SK-N-DZ (cell line): ENCODE data around the gene RMRP. TPM values are rescaled to one million over a fixed set of nuclear protein-coding genes. Genes with fewer than 3 reads are reported as not detected.

Source experiments
- DNase-seq: peaks from one replicate; pipeline ENCODE4 v3.0.0-alpha.2; 2015; ENCODE audit warnings: low spot score
- polyA plus RNA-seq, 2 experiments: library from polyadenylated mRNA; depleted of rRNA; stranded (reverse); fragments of >200 nt; gene quantifications; 2 replicates each; pipeline ENCODE4 v1.2.3, GENCODE V29; 2014

RMRP gene
- not detected in 2 replicates for polyA plus RNA-seq (2014; cell fraction: cytosol; rRNA removed)
- polyA plus RNA-seq (2014; cell fraction: nucleus; rRNA removed) = not detected in 2 replicates

DNA sequence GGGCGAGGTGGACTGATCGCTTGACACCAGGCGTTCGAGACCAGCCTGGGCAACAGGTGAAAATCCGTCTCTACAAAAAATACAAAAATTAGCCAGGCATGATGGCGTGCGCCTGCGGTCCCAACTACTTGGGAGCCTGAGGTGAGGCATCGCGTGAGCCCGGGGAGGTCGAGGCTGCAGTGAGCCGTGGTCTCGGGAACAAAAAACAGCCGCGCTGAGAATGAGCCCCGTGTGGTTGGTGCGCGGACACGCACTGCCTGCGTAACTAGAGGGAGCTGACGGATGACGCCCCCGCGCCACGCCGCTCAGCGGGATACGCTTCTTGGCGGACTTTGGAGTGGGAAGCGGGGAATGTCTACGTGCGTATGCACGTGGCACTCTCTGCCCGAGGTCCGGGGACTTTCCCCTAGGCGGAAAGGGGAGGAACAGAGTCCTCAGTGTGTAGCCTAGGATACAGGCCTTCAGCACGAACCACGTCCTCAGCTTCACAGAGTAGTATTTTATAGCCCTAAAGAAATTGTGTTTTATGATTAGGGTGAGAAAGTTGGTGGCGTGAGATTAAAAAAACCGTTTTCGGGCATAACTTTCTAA, at the start of gene RMRP:
RMRP (minus strand) TSS at position 474 of the 591 bp plus-strand sequence.
- peak; percentile 100 for DNase-seq

DNA sequence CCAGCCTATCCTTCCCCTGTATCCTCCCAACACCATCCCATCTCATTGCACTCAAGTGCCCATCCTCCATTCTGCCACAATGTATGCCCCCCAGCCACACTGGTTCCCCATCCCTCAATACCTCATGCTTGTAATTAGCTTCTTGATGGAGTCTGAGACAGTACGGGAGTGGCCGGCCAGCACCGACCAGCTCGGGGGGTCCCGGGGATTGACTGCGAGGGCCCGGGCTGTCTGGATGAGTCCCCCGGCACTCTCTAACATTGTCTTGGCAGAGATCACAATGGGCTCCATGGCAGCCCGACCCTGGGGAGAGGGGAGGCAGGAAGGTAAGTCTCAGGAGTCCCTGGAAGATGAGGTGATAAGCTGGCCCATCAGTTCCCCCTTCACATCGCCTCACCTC, 49.1 kb upstream of the RMRP start:
- no peak for DNase-seq

DNA sequence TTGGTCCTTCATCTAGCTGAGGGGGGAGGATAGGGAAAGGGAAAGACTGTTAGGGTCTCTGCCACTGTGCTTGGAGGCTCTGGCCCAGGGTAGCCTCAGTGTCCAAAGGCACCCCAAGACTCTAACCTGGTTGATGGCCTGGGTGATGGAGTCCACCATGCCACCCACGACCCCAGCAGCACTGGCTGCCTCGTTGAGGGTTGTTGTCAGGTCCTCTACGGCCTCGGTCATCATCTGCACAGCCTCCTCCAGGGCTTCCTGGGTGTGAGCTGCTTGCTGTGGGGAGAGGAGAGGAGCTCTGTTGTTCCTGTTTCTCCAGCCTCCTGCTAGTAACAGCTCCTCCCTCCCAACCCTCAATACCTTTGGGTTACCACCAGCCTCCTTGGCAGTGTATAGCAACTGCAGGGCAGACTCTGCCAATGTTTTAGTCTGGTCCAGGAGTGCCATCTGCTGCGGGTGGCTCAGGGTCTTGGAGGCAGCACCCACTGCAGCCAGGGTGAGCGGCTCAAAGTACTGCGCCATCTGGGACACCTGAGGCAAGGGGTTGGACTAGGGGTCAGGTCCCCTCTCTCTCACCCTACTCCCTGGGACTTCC, 48.1 kb upstream of the RMRP start:
- no peak for DNase-seq

DNA sequence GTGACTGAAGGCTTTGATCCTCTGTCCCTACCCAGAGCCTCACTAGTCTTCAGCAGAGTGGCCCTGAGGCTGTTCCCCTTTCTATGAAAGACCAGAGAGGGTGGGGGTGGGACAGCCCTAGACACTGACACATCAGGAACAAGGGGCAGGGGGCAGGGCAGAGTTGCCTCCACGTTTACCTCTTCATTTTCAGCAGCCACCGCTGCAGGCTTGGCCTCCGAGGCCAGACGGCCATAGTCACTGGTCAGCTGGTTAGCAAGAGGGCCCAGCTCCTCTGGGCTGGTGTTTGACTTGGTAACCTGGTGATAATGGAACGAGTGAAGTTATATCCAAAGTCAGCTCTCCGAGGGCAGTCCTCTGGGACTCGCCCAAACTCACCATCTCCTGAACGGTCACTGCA, 47.6 kb upstream of the RMRP start:
- DNase-seq = no peak

DNA sequence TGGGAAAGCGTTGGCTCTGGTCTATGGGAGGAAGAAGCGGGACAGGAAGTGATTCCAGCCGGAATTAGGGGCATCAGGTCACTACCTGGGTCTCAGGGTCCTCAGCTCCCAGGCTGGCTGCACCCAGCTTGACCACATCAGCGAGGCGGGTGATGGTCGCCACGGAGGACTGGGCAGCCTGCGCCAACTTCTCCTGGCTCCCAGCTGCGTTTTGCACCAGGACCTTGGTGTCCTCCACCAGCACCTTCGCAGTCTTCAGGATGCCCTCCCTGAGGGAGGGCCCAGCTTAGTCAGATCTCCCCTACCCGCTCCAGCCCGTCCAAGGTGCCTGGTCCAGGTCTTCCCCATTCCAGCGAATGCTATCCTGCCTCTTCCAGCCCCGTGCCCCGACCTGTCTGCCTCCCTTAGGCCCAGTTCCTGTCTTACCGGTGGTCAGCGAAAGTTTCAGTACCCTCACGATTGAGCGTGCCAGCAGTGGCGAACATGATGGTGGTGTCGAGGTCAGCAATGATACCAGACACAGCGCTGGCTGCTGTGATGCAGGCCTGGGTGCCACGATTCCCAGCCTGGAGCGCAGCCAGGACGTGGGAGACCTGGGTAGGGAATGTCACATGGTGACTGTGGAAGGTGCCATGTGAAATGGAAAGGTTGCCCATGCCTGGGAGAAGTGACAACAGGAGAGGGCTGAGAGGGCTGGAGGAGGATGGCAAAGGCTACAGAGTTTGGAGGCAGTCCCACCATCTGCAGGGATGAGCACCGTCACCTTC, 46.3 kb upstream of the RMRP start:
- no peak for DNase-seq

DNA sequence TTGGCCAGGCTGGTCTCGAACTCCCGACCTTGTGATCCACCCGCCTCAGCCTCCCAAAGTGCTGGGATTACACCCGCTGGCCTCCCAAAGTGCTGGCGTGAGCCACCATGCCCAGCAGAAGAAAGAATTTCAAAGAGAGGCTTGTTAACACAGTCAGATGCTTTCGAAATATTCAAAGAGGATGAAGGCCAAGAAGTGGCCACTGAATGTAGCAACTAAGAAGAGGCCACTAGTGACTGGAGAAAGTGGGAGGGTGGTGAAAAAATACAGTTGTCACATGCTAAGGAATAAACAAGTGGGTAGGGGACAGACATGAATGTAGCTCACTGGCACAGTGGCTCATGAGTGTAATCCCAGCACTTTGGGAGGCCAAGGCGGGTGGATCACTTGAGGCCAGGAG, 44.9 kb upstream of the RMRP start:
- no peak for DNase-seq

DNA sequence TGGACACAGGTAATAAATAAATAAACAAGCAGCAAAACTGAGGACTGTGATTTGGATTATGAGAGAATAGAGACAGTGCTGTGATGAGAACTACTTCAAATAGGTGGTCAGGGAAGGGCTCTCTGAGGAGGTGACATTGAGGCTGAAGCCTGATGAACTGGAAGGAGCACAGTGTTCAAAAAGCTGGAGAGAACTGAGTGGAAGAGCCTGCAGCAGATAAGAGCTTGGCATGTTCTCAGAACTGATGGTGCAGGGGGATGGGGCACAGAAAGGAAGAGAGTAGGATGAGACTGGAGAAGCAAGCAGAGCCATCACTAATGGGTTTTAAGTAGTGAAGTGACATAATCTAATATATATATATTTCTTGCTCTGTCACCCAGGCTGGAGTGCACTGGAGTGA, 43.1 kb upstream of the RMRP start:
- no peak for DNase-seq

DNA sequence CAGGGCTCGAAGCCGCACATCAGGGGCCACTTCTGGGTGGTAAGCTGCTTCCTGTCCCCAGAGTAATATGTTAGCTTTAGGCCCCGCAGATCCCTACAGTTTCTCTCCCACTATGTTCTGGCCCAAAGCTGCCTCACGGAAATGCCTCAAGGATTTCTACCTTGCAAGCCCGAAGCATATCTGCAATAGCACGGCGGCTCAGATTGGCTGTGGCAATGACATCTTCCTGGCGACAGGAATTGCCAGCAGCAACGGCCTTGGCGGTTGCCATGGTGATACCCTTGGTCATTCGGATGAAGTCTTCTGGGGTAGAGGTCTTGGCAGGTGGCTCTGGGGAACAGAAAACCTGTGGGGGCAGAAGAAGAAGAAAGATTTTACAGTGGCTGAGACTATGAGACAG, 42.2 kb upstream of the RMRP start:
- no peak for DNase-seq

DNA sequence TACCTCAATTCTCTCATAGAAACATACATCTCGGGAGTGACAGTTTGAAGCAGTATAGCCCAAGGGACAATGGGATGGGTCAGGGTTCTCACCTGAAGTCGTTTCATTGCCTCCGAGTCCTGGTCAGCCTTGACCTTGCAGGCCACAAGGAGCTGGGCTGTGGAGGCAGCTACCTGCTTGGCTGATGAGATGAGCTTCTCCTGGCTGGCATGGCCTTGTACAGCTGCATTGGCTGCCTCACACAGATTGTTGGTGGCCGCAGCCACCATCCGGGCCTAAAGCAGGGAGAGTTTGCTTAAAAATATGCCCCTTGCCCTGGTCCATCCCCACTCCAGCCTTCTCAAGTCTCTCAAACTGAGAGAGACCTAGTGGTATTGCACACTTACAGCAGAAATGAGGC, 40.4 kb upstream of the RMRP start:
- DNase-seq = no peak

DNA sequence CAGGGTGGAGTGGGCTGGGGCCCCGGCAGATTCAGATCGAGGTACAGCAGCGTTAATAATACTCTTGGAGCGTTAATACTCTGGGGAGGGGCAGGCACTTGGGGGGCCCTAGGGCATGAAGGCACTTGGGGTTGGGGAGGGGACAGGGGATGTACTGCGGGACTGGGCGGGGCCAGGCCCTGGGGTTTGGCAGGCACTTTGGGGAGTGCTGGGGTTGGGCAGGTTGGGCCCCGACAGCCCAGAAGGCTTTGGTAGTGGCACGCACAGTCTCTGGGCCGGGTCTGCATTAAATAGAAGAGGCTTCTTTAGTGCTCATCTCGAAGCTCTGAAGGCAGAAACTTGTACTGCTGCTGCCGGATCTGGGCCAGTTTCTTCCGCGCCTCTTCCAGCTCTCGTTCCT, 39.7 kb upstream of the RMRP start:
- no peak for DNase-seq

DNA sequence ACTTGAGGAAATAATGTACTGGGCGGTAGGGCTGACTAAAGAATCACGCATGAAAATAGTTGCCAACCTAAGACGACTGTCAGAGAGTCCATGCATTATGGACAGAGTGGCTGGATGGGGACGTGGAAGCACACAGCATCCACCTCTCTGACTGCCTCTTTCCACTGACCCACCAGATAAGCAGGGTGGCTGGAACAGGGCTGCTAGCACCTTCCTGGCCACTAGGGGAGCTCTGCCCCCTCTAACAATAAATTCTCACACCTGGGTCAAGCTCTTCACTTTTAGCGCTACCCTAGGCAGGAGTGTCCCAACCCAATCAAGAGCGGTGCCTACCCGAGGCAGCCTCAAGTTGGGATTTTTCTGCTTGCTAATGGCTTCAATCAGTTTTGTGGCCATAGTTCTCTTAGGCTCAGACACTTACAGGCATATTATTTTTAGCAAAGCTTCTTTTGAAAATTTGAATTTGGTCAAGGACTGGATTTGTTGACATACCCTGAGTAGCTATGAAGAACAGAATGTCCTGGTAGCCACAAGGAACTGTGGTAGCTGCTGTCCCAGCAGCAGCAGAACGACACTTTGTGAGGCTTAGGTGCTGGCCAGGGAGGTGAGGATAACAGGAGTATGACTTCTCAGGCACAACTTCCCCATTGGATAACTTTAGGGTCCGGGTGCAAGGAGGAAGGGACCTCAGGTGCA, 38.8 kb upstream of the RMRP start:
- DNase-seq = peak; percentile 54

DNA sequence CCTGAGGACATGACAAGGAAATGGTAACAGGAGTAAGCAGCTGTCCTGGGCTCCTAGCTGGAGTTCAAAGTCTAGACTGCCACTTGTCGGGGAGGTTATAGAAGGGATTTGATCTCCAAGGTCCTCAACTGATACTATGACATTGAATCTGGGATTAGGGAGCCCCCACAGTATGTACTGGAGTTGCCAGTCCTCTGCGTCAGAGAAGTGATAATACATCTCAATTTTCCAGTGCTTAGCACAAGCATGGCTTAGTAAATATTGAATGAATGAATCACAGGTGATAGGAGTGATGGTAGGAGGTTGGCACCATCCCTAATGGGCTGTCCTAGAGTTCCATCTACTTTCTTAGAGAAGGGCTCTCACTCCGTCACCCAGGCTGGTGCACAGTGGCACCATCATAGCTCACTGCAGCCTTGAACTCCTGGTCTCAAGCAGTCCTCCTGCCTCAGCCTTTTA, 38.2 kb upstream of the RMRP start:
- no peak for DNase-seq

DNA sequence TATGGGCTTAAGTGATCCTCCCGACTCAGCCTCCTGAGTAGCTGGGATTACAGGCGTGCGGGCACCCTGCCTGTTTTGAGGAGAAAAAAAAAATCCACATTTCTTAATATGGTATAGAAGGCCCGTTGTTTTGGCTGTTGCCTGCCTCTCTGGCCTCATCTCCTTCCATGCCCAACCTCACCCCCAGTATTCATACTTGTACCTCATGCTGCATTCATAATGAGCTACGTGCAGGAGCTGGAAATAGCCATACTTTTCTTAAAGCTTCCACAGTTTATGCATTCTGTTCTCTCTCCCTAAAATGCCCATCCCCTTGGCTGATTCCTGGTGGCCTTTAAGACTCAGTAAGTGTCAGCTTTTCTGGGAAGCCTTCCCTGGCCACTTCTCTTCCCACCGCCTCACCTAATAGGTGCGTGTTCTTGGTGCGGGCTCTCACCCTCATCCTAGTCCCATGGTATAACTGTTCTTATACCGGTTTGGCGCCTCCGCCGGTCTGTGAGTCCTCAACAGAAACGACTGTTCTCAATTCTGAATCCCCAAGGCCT, 34.0 kb upstream of the RMRP start:
- no peak for DNase-seq

DNA sequence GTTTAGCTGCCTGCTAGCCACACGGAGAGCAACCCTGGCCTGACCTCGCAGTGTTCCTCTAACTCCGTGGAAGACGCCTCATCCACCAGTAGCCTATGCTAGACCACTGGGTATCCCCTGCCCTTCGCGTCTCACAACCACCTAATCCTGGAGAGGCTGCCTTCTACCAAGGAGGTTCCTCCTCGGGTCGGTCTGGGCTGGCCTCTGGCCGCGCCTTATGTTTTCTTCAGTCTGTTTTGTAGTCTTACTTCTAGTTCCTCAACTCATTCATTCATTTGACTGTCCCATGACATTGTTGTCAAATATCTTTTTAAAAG, 33.5 kb upstream of the RMRP start:
- DNase-seq = peak; percentile 29

DNA sequence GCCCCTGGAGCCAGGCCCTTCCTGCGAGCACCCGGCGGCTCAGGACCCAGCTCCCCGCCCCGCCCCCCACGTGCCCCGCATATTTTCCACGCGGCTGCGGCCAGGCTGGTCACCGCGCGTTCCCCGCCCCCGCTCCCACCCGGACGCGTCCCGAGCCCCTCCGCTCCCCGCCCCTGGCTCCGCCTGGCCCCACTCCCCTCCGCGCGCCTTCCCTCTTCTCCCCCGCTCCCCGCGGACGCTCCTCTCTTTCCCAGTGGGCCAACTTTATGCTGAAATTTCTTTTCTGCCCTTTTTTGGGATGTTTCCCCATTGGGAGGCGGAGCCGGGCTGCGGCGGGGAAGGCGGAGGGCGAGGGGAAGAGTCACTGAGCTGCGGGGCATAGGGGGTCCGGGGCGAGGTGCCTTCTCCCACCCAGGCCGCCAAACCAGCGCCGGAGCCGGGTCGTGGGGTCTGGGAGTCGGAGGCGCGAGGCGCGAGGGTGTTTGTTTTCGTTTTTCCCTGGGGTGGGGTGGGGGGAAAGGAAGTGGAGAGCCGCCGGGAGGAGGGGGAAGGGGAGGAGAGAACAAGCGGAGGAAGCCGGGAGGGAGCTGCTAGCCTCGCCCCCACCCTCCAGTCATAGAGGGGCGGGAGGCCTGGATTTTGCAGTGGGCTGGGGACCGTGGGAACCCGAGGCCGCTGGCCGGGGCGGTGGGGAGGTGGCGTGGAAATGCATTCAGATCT, 33.0 kb upstream of the RMRP start:
- peak; percentile 52 for DNase-seq

DNA sequence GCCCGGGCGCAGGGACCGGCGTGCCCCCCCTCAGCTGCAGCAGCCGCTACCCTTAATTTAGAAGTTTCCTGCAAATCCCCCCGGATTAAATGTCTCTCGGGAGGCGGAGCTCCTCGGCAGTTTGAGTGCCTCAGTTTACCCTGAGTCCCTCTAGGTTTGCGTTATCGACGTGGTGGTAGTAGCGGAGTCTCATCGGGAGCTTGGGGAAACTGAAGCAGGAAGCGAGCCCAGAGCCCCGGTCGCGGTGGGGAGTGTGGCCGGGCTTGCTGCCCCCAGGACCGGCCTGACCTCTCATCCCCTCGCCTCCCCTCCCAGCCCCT, 32.4 kb upstream of the RMRP start:
- DNase-seq = no peak

DNA sequence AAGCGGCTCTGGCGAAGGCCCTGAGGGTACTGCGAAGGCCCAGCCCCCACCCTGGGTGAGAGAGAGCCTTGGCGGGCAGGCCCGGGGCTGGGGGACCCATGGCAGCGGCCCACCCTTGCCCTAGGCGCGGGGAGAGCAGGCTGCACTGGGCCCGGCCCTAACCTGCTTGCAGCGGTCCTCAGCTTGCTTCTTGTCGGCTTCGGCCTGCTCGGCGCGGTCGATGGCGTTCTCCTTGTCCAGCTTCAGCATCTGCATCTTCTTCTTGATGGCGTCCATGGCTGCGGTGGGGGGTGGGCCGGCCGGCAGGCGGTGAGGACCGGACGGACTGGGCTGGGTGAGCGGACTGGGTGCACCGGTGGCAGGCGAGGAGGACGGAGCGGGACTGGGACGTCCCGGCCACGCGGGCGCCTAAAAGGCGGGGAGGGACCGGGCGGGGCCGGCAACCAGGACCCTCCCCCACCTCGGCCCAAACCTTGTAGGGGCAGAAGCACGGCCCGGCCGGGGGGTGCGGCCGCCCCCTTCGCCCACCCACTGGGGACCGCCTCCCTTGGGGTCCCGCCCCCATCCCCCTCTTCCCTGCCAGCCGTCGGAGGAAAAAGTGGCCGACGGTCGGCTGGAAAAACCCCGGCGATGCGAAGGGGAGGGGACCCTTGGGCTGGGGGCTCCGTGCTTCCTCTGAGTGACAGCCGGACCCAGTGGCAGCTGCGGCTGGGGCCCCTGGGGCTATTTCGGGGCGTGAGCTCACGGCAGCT, 31.9 kb upstream of the RMRP start, which contains the start of gene TPM2:
TPM2 (minus strand) TSS at position 384 of the 752 bp plus-strand sequence; CDS start at position 276, 108 bp downstream.
- DNase-seq = no peak

DNA sequence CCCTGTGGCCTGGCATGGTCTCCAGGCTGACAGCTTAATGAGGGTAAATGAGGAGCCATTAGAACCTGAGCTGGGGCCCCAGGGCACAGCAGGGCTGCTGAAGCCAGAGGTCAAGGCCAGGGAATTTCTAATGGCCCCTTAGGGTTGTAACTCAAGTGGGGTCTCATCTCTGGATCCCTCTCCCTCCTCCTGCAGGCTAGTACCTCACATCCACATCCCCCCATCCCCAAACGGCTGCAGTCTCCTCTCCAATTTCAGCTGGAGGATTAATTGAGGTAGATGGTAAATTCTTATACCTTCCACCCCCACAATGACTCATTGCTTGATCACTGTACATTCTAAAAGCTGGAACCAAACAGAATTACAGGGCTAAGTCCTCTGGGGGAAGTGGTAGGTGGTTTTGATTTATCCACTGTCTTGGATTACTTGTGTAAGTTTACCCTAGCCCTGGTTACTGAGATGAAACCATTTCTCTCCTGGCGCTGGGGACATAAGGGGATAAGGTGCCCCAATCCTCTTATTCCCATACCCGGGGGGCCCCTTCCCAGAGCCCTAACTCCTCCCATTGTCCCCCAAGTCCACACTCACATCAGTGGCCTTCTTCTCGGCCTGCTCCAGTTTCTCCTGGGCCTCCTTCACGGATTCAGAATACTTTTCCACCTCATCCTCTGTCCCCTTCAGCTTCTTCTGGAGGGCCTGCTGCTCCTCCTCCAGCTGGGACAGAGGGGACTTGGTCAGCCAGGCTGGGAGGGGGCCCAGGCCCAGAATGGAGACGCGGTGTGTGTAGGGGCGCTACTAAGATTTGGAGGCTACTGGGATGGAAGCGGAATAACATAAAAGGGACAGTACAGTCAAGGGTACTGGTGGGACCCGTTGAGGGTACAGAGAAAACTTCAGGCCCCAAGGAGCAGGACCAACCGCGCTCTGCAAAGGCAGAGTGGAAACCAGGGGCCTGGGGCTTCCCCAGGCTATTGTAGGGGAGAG, 31.0 kb upstream of the RMRP start:
- DNase-seq = no peak

DNA sequence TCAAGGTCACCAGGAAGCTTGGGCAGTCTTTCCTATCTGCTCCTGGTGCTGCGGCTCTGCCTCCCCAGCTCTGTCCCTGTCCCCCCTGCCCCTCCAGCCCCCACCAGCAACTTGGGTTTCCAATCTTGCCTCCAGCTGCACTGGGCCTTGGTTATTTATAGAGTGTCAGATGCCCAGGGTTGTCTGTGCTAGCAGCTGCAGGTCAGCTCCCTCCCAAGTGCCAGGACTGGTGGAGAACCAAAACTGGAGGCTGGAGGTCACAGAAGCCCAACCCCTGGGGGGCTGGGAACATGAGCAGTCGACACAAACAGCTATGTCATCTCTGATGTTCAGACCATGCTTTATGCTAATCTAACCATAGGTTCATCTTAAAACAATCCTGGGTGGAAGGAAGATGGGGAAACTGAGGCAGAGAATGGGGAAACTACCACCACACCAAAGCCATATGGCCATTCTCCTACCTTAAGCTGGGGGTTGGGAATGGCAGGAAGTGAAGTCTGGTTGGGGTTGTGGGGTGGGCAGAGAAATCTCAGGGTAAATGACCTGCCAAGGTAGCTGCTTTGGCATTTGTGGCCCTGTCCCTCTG, 30.2 kb upstream of the RMRP start:
- DNase-seq = no peak
